Neural cell (in vitro differentiated cells): ENCODE data around the gene MEIOB. TPM values are rescaled to one million over a fixed set of nuclear protein-coding genes. Genes with fewer than 3 reads are reported as not detected.

Source experiments
- H2AFZ ChIP-seq: fragments of 200-600, 300-800 bp; sonication (generic), shearing (Covaris generic); 2 replicates; pipeline ENCODE4 v1.6.0; 2014; ENCODE audit warnings: low read depth, mild to moderate bottlenecking, antibody characterized with exemption, low read length, moderate library complexity
- H3F3A ChIP-seq: fragments of 200-600 bp; shearing (Covaris generic); 2 replicates; pipeline ENCODE4 v1.6.1; 2016; ENCODE audit warnings: mild to moderate bottlenecking, moderate library complexity, mixed read lengths, antibody characterized with exemption, low read length; ENCODE audit not compliant: insufficient read depth, poor library complexity, severe bottlenecking
- H3K27ac ChIP-seq: fragments of 200-600, 300-800 bp; sonication (generic), shearing (Covaris generic); 2 replicates; pipeline ENCODE4 v1.5.1; 2014; ENCODE audit warnings: mild to moderate bottlenecking, low read length, moderate library complexity
- H3K27me3 ChIP-seq: fragments of 300-800, 200-600 bp; sonication (generic), shearing (Covaris generic); 2 replicates; pipeline ENCODE4 v1.6.0; 2014; ENCODE audit warnings: mild to moderate bottlenecking, low read depth, low read length, moderate library complexity; ENCODE audit not compliant: insufficient read depth
- H3K36me3 ChIP-seq: fragments of 300-800, 200-600 bp; sonication (generic), shearing (Covaris generic); 2 replicates; pipeline ENCODE4 v1.5.1; 2014; ENCODE audit warnings: mild to moderate bottlenecking, antibody characterized with exemption, low read length, moderate library complexity; ENCODE audit not compliant: insufficient read depth
- H3K4me2 ChIP-seq: fragments of 300-800, 200-600 bp; sonication (generic), shearing (Covaris generic); 2 replicates; pipeline ENCODE4 v1.6.0; 2014; ENCODE audit warnings: mild to moderate bottlenecking, low read length
- H3K4me3 ChIP-seq: fragments of 300-800, 200-600 bp; sonication (generic), shearing (Covaris generic); 2 replicates; pipeline ENCODE4 v1.5.1; 2014; ENCODE audit warnings: mild to moderate bottlenecking, low read length, moderate library complexity
- H3K79me2 ChIP-seq: fragments of 200-600 bp; shearing (Covaris generic); replicated peaks from 2 replicates; pipeline ENCODE4 v1.6.0; 2014; ENCODE audit warnings: mild to moderate bottlenecking, low read length, moderate library complexity; ENCODE audit not compliant: insufficient read depth
- H3K9ac ChIP-seq: fragments of 300-800, 200-600 bp; sonication (generic), shearing (Covaris generic); 2 replicates; pipeline ENCODE4 v1.6.1; 2016; ENCODE audit warnings: mild to moderate bottlenecking, low read length, mixed read lengths
- H3K9me2 ChIP-seq: fragments of 200-600 bp; shearing (Covaris generic); 2 replicates; pipeline ENCODE4 v1.6.1; 2016; ENCODE audit warnings: mild to moderate bottlenecking, low read length, mixed read lengths; ENCODE audit not compliant: insufficient read depth
- H3K9me3 ChIP-seq: fragments of 200-600, 300-800 bp; sonication (generic), shearing (Covaris generic); 2 replicates; pipeline ENCODE4 v1.6.1; 2016; ENCODE audit warnings: mild to moderate bottlenecking, mixed run types, low read length, moderate library complexity, mixed read lengths
- H4K20me1 ChIP-seq: fragments of 200-600 bp; shearing (Covaris generic); 2 replicates; pipeline ENCODE4 v1.6.1; 2016; ENCODE audit warnings: mild to moderate bottlenecking, mixed run types; ENCODE audit not compliant: insufficient read depth
- EP300 ChIP-seq: fragments of 450-650 bp; conservative IDR thresholded peaks from 2 replicates; pipeline ENCODE4 v1.6.1; 2014; ENCODE audit warnings: antibody characterized with exemption, mild to moderate bottlenecking, moderate library complexity; ENCODE audit not compliant: poor library complexity, severe bottlenecking
- EZH2 ChIP-seq: fragments of 200-600, 300-800 bp; shearing (Covaris generic), sonication (generic); IDR thresholded peaks from 2 replicates; pipeline ENCODE4 v1.6.1; 2014; ENCODE audit warnings: antibody characterized with exemption, low read length, borderline replicate concordance, mild to moderate bottlenecking; ENCODE audit not compliant: insufficient read depth, poor library complexity, severe bottlenecking
- MXI1 ChIP-seq: fragments of 450-650 bp; conservative IDR thresholded peaks from 2 replicates; pipeline ENCODE4 v1.6.1; 2014; ENCODE audit warnings: antibody characterized with exemption, mild to moderate bottlenecking; ENCODE audit not compliant: poor library complexity, severe bottlenecking
- POLR2AphosphoS5 ChIP-seq: IDR thresholded peaks from 2 replicates; pipeline ENCODE4 v1.6.1; 2012
- RAD21 ChIP-seq: fragments of 450-650 bp; conservative IDR thresholded peaks from 2 replicates; pipeline ENCODE4 v1.6.1; 2014; ENCODE audit warnings: antibody characterized with exemption, mild to moderate bottlenecking, moderate library complexity
- REST ChIP-seq: IDR thresholded peaks from 2 replicates; pipeline ENCODE4 v1.6.1; 2012; ENCODE audit warnings: borderline replicate concordance
- SMC3 ChIP-seq: fragments of 450-650 bp; conservative IDR thresholded peaks from 2 replicates; pipeline ENCODE4 v1.6.1; 2014; ENCODE audit warnings: antibody characterized with exemption, mild to moderate bottlenecking, moderate library complexity; ENCODE audit not compliant: poor library complexity
- TAF1 ChIP-seq: IDR thresholded peaks from 2 replicates; pipeline ENCODE4 v1.6.1; 2012; ENCODE audit warnings: low read depth
- polyA plus RNA-seq: library from polyadenylated mRNA; depleted of rRNA; stranded (reverse); fragments of >200 nt; gene quantifications from 2 replicates; pipeline ENCODE4 v1.2.3, GENCODE V29; 2014
- TF ChIP-seq, protein P1 (sequence below): fragments of 450-650 bp; IDR thresholded peaks from 2 replicates; pipeline ENCODE4 v1.5.1; 2014; ENCODE audit warnings: antibody characterized with exemption, mild to moderate bottlenecking, moderate library complexity; ENCODE audit not compliant: poor library complexity, severe bottlenecking

Gene MEIOB
- polyA plus RNA-seq, 1 donor from 2014 or later, result not detected

- Histone ChIP-seq H2AFZ (no peak overlapping the region), H3K36me3 (no peaks in the 10 kb centered on the region), H3K27me3 (peaks cover 45% of the 10 kb centered on the region), H3K9me2 (no peaks in the 10 kb centered on the region), H3K9ac (no peak overlapping the region), H3K79me2 (no peaks in the 10 kb centered on the region), H3K27ac (no peak overlapping the region), H3K9me3 (no peaks in the 10 kb centered on the region), H3K4me3 (no peak overlapping the region), H3K4me2 (no peak overlapping the region), H3F3A (no peaks in the 10 kb centered on the region), H4K20me1 (no peaks in the 10 kb centered on the region)
- TF ChIP-seq EP300 (no peak), MXI1 (no peak), REST (no peak), RAD21 (no peak), SMC3 (no peak), POLR2AphosphoS5 (no peak), EZH2 (no peak), TAF1 (no peak)
- TF ChIP-seq, protein P1, sequence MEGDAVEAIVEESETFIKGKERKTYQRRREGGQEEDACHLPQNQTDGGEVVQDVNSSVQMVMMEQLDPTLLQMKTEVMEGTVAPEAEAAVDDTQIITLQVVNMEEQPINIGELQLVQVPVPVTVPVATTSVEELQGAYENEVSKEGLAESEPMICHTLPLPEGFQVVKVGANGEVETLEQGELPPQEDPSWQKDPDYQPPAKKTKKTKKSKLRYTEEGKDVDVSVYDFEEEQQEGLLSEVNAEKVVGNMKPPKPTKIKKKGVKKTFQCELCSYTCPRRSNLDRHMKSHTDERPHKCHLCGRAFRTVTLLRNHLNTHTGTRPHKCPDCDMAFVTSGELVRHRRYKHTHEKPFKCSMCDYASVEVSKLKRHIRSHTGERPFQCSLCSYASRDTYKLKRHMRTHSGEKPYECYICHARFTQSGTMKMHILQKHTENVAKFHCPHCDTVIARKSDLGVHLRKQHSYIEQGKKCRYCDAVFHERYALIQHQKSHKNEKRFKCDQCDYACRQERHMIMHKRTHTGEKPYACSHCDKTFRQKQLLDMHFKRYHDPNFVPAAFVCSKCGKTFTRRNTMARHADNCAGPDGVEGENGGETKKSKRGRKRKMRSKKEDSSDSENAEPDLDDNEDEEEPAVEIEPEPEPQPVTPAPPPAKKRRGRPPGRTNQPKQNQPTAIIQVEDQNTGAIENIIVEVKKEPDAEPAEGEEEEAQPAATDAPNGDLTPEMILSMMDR, result no peak
Measured at GRCh38 chr16:1914988-1915387, 43.0 kb upstream of the MEIOB start.

DNA sequence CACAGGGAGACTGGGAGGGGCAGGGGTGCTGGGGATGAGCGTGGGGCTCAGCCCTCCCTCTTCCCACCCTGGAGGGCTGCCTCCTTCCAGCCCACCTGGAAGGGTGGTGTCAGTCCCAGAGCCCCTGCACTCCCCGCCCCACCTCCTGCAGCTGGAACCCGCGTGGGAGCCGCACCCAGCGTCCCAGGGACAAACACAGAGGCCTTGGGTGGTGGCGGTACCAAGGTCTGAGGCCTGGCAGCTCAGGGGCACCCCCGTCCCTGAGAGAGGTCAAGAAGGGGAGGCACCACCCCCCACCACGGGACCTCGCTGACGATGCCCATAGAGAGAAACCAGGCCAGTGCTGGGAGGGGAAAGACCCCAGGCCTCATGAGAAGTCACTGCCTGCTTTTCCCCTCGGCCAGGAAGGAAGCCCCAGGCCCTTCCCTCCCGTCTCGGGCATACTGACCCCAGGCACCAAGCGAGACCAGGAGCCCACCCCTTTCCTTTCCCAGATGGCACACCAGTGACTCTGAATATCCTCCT, 42.2 kb upstream of the MEIOB start:
- no peak overlapping the region for H3K4me2 ChIP-seq
- H4K20me1 ChIP-seq, result no peaks in the 10 kb centered on the region
- H2AFZ ChIP-seq, result no peak overlapping the region
- TF ChIP-seq, protein P1, result no peak
- no peak for TF ChIP-seq SMC3
- TF ChIP-seq TAF1, result no peak
- no peak for TF ChIP-seq REST
- TF ChIP-seq MXI1, result no peak
- no peak for TF ChIP-seq EP300
- no peaks in the 10 kb centered on the region for H3F3A ChIP-seq
- H3K9me2 ChIP-seq, result no peaks in the 10 kb centered on the region
- H3K4me3 ChIP-seq, result no peak overlapping the region
- H3K36me3 ChIP-seq, result no peaks in the 10 kb centered on the region
- no peaks in the 10 kb centered on the region for H3K79me2 ChIP-seq
- H3K27me3 ChIP-seq, result peaks cover 37% of the 10 kb centered on the region
- no peak overlapping the region for H3K27ac ChIP-seq
- no peak overlapping the region for H3K9ac ChIP-seq
- no peaks in the 10 kb centered on the region for H3K9me3 ChIP-seq
